ENCODE data around the gene IRF9.

The IRF9 gene

DNA sequence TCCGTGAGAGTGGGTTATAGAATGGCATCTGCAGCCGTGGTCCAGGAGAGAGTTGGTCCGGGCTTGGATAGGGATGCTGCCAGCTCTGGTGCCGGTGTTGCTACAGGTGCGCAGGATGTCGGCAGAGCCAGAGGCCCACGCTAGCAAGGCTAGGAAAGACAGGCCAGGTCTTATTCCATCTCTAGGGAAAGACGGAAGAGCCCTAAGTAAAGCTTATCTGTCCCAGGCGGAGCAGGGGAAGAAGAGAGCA, 25.6 kb upstream of the IRF9 start:
- TF ChIP-seq SIN3A (IDR thresholded peaks at IDR 0.05; ENCODE audit: borderline replicate concordance, insufficient read depth, low read length) (no peak), REST (IDR thresholded peaks at IDR 0.05; ENCODE audit: insufficient read depth in 1 of 2, low read depth in 2 of 2, low read length in 2 of 2) (no peak), FOXP2 (optimal IDR thresholded peaks at IDR 0.05; ENCODE audit: borderline replicate concordance, extremely low read depth, extremely low read length, insufficient read depth) (no peak), POLR2AphosphoS5 (IDR thresholded peaks at IDR 0.05; ENCODE audit: low read depth, low read length) (no peak), TAF1 (IDR thresholded peaks at IDR 0.05; ENCODE audit: borderline replicate concordance, insufficient read depth, low read length) (no peak)

DNA sequence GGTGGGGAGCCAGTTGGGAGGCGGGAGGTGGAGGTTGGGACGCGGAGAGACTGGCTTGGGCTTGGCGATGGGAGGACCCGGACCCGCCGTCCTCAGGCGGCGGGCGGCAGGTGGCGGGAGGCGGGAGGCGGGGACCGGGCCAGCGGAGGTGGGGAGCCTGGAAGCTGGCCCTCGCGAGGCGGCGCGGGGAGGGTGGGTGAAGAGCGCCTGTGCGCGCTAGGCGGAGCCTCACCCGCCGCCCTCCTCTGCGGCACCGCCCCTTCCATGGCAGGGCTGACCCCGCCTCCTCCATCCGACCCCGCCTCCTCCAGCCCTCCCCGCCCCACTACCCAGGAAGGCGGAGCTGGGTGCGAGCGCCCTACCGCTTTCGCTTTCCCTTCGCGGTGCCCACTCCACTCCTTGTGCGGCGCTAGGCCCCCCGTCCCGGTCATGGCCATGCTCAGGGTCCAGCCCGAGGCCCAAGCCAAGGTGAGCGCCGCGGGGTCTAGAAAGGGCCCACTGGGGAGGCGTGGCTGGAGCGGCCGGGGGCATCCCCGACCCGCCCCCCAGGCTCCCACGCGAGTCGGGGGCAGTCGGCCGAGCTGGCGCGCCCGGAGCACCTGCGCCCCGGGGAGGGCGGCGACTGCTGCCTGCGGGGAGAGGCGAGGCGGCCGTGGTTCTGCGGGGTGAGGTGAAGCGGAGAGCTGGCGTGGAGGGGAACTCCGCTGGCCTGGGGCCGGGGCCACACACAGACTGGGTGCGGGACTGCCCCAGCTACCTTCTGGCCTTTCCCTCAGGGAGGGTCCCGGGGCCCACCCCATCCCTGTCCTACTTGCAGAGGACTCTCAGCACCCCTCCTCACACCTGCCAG, 25.0 kb upstream of the IRF9 start, which contains the start of gene PSME1:
Gene PSME1 (plus strand): TSS at position 361 of the 850 bp plus-strand sequence. CDS start 69 bp downstream, at position 430.
- no peak for TF ChIP-seq REST (IDR thresholded peaks at IDR 0.05; ENCODE audit: insufficient read depth in 1 of 2, low read depth in 2 of 2, low read length in 2 of 2)
- no peak for TF ChIP-seq FOXP2 (optimal IDR thresholded peaks at IDR 0.05; ENCODE audit: borderline replicate concordance, extremely low read depth, extremely low read length, insufficient read depth)
- TF ChIP-seq SIN3A (IDR thresholded peaks at IDR 0.05; ENCODE audit: borderline replicate concordance, insufficient read depth, low read length), result no peak
- TF ChIP-seq TAF1 (IDR thresholded peaks at IDR 0.05; ENCODE audit: borderline replicate concordance, insufficient read depth, low read length), result no peak
- TF ChIP-seq POLR2AphosphoS5 (IDR thresholded peaks at IDR 0.05; ENCODE audit: low read depth, low read length), result peak; percentile 59

GRCh38 chr14:24136684-24137528, 24.2 kb upstream of the IRF9 start:
- TF ChIP-seq SIN3A (IDR thresholded peaks at IDR 0.05; ENCODE audit: borderline replicate concordance, insufficient read depth, low read length) (no peak), POLR2AphosphoS5 (IDR thresholded peaks at IDR 0.05; ENCODE audit: low read depth, low read length) (no peak), TAF1 (IDR thresholded peaks at IDR 0.05; ENCODE audit: borderline replicate concordance, insufficient read depth, low read length) (no peak), REST (IDR thresholded peaks at IDR 0.05; ENCODE audit: insufficient read depth in 1 of 2, low read depth in 2 of 2, low read length in 2 of 2) (no peak), FOXP2 (optimal IDR thresholded peaks at IDR 0.05; ENCODE audit: borderline replicate concordance, extremely low read depth, extremely low read length, insufficient read depth) (no peak)

GRCh38 chr14:24137529-24138395, 23.3 kb upstream of the IRF9 start:
- TF ChIP-seq SIN3A (IDR thresholded peaks at IDR 0.05; ENCODE audit: borderline replicate concordance, insufficient read depth, low read length) (no peak), FOXP2 (optimal IDR thresholded peaks at IDR 0.05; ENCODE audit: borderline replicate concordance, extremely low read depth, extremely low read length, insufficient read depth) (no peak), TAF1 (IDR thresholded peaks at IDR 0.05; ENCODE audit: borderline replicate concordance, insufficient read depth, low read length) (no peak), POLR2AphosphoS5 (IDR thresholded peaks at IDR 0.05; ENCODE audit: low read depth, low read length) (no peak), REST (IDR thresholded peaks at IDR 0.05; ENCODE audit: insufficient read depth in 1 of 2, low read depth in 2 of 2, low read length in 2 of 2) (no peak)

Measured in PFSK-1 (cell line).